Measurements from ENCODE around the gene SH3BGRL2. TPM values are rescaled to one million over a fixed set of nuclear protein-coding genes. Genes with fewer than 3 reads are reported as not detected.

SH3BGRL2 gene
- total and polyA plus RNA-seq, 2 experiments from 2014 or later = 8.4 to 24.5 TPM

DNA sequence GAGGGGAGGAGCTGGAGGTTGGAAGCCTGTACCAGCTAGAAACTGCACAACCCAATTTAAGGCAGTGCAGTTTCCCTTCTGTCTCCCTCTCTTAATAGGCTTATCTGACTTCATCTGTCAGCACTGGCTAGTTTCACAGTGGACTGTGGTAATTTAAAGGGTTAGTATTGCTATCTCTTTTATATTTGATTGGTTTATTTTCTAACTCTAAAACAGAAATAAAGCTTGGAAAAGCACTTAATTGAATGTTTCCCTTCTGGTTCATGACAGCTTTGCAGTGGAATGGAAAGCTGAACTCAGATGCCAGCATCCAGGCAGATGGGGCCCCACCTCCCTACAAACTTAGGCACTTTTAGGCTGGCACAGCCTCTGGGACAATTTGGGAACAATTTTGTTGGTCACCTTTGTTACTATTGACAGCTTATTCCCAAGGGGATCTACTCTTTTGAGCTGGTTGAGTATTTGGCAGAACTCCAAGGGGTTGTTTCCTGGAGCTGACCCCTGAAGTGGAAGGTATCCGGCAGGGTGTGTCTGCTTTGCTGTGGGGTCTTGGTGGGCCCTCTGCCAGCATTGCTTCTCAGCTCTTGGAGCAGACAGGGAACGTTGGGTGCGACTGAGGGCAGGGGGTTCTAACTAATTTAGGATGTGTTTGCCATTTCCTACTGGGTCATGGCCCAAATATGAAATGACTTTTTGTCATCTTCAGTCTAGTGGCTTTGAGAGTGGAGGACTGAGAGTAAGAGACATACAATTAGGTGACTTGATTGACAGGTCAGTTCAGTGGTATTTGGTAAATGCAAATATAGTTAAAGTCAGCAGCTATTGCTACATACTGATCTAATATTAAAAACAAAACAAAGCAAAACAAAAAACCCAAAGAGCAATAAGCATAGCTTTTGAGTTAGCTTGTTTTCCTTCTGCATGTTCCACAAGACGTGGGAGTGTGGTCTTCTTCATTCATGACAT lies 9.3 kb downstream of the SH3BGRL2 start (continued):
- TF ChIP-seq ZNF462 (CRISPR knock-in tag; IDR thresholded peaks at IDR 0.05) = no peak
- TF ChIP-seq EZH2 (IDR thresholded peaks at IDR 0.05; ENCODE audit: low read depth, unreplicated experiment) = no peak
- no peak for TF ChIP-seq STAT1 (IDR thresholded peaks at IDR 0.05; ENCODE audit: unreplicated experiment)
- TF ChIP-seq CTCF (conservative IDR thresholded peaks at IDR 0.05; ENCODE audit: low read depth in 2 of 2) = no peak
- TF ChIP-seq ZNF331 (CRISPR knock-in tag; IDR thresholded peaks at IDR 0.05; ENCODE audit: low read depth) = no peak
- TF ChIP-seq POLR2AphosphoS5 (IDR thresholded peaks at IDR 0.05; ENCODE audit: low read depth) = no peak
